Measurements from ENCODE around the gene ACACA.
A peak's percentile ranks its signal among the peaks of the same experiment; 100 is the strongest.
"Not testable (repeated sequence)": the region's sequence is repeated elsewhere in the genome, so short reads cannot be mapped to it uniquely, and the experiment has no call there.

Gene ACACA

DNA sequence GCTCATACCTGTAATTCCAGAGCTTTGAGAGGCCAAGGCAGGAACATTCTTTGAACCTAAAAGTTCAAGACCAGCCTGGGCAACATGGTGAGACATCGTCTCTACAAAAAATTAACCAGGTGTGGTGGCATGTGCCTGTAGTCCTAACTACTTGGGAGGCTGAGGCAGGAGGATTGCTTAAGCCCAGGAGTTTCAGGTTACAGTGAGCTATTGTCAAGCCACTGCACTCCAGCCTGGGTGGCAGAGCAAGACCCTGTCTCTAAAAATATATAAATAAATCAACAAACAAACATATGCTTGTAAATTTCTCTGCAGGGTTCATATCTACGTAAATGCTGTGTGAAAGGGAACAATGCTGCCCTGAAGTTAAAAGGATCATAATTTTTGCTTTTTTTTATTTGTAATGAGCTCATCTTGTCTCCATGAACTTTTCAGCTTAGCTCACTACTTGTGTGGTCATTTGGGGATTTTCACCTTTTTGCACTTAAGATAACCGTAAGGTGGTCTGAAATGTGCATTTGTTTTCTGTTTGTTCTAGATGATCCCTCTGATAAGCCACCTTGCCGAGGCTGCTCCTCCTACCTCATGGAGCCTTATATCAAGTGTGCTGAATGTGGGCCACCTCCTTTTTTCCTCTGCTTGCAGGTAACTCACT, 16.5 kb upstream of the ACACA start:
- no peak overlapping the region for H3K4me3 ChIP-seq (ENCODE audit: low read depth, low read length)
- no peaks in the 10 kb centered on the region for H3K4me1 ChIP-seq
- no peaks in the 10 kb centered on the region for H3K27me3 ChIP-seq
- TF ChIP-seq, protein P1, sequence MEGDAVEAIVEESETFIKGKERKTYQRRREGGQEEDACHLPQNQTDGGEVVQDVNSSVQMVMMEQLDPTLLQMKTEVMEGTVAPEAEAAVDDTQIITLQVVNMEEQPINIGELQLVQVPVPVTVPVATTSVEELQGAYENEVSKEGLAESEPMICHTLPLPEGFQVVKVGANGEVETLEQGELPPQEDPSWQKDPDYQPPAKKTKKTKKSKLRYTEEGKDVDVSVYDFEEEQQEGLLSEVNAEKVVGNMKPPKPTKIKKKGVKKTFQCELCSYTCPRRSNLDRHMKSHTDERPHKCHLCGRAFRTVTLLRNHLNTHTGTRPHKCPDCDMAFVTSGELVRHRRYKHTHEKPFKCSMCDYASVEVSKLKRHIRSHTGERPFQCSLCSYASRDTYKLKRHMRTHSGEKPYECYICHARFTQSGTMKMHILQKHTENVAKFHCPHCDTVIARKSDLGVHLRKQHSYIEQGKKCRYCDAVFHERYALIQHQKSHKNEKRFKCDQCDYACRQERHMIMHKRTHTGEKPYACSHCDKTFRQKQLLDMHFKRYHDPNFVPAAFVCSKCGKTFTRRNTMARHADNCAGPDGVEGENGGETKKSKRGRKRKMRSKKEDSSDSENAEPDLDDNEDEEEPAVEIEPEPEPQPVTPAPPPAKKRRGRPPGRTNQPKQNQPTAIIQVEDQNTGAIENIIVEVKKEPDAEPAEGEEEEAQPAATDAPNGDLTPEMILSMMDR (IDR thresholded peaks at IDR 0.05; ENCODE audit: low read depth, low read length): no peak
- H3K9me3 ChIP-seq: no peaks in the 10 kb centered on the region; the same call in 1 of the 2 replicates
- H3K36me3 ChIP-seq: peaks cover 21% of the 10 kb centered on the region
- no peak for DNase-seq

DNA sequence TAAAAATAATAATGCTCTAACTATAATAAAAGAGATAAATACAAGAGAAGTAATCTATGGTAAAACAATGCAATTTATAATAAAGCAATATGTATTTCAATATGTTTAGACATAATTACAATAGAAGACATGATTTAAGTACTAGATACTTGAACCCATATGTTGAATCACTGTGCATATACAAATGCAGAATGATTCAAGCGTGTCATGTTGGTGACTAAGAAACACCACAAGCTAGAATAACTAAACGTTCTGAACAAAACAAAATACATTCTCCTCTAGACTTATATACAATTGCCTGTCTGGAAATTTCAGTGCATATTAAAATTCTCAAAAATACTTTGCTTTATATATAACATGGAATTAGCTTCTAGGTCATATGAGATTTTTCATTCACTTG, 11.2 kb upstream of the ACACA start:
- Histone ChIP-seq H3K36me3 (peaks cover 37% of the 10 kb centered on the region), H3K9me3 (no peaks in the 10 kb centered on the region; the same call in 1 of the 2 replicates), H3K27me3 (no peaks in the 10 kb centered on the region), H3K4me1 (no peaks in the 10 kb centered on the region), H3K4me3 (ENCODE audit: low read depth, low read length) (no peak overlapping the region)
- TF ChIP-seq, protein P1 (IDR thresholded peaks at IDR 0.05; ENCODE audit: low read depth, low read length): no peak
- DNase-seq: no peak

DNA sequence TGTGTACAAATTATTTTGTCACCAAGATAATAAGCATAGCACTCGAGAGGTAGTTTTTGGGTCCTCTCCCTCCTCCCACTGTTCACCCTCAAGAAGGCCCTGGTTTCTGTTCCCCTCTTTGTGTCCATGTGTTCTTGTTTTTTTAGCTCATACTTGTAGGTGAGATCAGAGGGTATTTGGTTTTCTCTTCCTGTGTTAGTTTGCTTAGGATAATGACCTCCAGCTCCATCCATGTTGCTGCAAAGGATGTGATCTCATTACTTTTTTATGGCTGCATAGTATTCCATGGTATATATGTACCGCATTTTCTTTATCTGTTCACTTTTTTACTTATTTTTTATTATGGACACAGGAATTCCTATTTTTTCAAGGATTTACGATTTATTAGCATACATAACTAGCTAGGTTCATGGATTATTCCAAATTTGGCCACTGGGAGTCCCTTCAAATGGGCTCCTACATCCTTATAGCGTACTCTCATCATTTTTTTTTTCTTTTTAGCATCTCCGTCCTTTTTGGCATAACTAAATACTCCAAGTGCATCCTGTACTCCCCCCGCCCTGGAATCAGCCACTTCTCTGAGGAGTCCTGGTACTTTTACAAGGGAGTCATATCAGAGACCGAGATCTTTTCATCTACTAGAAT, 7.4 kb upstream of the ACACA start:
- Histone ChIP-seq H3K9me3 (no peaks in the 10 kb centered on the region), H3K4me1 (no peaks in the 10 kb centered on the region), H3K36me3 (peaks cover 61% of the 10 kb centered on the region), H3K27me3 (no peaks in the 10 kb centered on the region), H3K4me3 (ENCODE audit: low read depth, low read length) (no peak overlapping the region)
- TF ChIP-seq, protein P1 (IDR thresholded peaks at IDR 0.05; ENCODE audit: low read depth, low read length): peak; percentile 33
- DNase-seq: no peak

DNA sequence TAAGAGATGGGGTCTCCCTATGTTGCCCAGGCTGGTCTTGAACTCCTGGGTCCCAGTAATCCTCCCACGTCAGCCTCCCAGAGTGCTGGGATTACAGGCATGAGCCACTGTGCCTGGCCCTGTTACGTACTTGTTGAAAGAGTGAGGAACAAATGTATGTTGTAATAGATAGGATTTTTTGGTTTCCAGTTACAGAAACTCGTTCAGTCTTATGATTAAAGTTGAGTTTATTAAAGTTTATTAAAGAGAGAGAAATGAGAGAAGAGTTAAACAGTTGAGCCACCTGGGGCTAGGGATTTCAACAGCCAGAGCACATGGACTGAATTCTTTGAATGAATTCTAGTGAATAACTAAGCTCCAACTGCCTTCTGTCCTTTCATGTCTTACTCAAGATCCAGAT, 3.7 kb upstream of the ACACA start:
- DNase-seq: no peak
- TF ChIP-seq, protein P1 (IDR thresholded peaks at IDR 0.05; ENCODE audit: low read depth, low read length): no peak
- H3K9me3 ChIP-seq: no peaks in the 10 kb centered on the region
- H3K36me3 ChIP-seq: peaks cover 47% of the 10 kb centered on the region
- no peaks in the 10 kb centered on the region for H3K4me1 ChIP-seq
- H3K4me3 ChIP-seq (ENCODE audit: low read depth, low read length): no peak overlapping the region
- H3K27me3 ChIP-seq: no peaks in the 10 kb centered on the region

DNA sequence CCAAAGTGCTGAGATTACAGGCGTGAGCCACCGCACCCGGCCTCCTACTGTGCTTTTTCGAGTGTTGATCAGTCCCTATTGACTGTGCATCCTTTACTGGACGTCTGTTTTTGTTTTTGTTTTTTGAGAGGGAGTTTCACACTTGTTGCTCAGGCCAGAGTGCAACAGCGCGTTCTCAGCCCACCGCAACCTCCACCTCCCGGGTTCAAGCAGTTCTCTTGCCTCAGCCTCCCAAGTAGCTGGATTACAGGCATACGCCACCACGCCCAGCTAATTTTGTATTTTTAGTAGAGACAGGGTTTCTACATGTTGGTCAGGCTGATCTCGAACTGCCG, 1.5 kb upstream of the ACACA start:
- not testable (repeated sequence) for H3K27me3 ChIP-seq; H3K9me3 ChIP-seq; DNase-seq; H3K4me3 ChIP-seq (ENCODE audit: low read depth, low read length); H3K4me1 ChIP-seq
- peaks cover 26% of the 10 kb centered on the region for H3K36me3 ChIP-seq

DNA sequence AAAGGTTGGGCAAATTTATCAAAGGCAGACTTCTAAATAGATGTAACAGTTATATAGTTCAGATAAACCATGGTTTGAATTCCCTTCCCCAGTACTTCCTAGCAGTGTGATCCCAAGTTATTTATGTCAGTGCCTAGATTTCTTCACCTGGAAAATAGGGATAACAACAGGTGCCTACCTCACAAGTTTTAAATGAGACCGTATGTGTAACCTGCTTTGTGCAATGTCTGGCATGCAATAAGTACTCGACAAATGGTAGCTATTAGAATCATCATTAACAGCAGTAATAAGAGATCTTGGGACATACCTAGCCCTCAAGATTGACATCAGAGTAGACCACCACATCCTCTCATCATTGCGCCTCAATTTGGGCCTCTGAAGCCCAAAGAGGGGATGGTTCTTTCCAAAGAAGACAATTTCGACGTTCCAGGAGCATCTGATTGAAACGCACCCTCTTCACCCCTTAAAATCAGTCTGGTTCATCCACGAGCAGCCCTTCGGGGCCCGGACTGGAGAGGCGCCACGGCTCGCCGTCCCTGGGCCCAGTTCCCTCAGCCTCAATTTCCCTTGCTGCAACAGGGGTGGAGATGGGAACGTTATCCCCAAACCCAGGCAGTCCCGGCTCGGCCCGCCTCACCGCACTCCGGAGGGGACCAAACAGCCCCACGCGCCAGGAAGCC, 541 bp downstream of the ACACA start:
- TF ChIP-seq, protein P1 (IDR thresholded peaks at IDR 0.05; ENCODE audit: low read depth, low read length): no peak
- no peaks in the 10 kb centered on the region for H3K27me3 ChIP-seq
- peaks cover 6% of the 10 kb centered on the region; the same call in 1 of the 2 replicates for H3K36me3 ChIP-seq

DNA sequence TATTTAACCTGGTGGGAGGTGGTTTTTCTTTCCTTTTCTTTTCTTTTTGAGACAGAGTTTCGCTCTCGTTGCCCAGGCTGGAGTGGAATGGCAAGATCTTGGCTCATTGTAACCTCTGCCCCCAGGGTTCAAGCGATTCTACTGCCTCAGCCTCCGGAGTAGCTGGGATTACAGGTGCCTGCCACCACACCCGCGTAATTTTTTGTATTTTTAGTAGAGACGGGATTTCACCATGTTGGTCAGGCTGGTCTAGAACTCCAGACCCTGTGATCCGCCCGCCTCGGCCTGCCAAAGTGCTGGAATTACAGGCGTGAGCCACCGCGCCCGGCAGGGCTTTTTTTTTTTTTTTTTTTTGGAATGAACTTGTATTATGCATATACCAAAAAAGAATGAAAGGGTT, 1.1 kb downstream of the ACACA start:
- not testable (repeated sequence) for H3K9me3 ChIP-seq, H3K36me3 ChIP-seq, DNase-seq, H3K4me1 ChIP-seq, H3K27me3 ChIP-seq
- H3K4me3 ChIP-seq (ENCODE audit: low read depth, low read length): peak overlapping the region; percentile 97

More for the DNA sequence above, 541 bp downstream of the ACACA start:
- H3K4me1 ChIP-seq: no peaks in the 10 kb centered on the region
- H3K9me3 ChIP-seq: no peaks in the 10 kb centered on the region
- H3K4me3 ChIP-seq (ENCODE audit: low read depth, low read length): peak overlapping the region; percentile 97
- DNase-seq: no peak

All from BE2C (cell line).